ENCODE data around the gene TGFBR3L.

DNA sequence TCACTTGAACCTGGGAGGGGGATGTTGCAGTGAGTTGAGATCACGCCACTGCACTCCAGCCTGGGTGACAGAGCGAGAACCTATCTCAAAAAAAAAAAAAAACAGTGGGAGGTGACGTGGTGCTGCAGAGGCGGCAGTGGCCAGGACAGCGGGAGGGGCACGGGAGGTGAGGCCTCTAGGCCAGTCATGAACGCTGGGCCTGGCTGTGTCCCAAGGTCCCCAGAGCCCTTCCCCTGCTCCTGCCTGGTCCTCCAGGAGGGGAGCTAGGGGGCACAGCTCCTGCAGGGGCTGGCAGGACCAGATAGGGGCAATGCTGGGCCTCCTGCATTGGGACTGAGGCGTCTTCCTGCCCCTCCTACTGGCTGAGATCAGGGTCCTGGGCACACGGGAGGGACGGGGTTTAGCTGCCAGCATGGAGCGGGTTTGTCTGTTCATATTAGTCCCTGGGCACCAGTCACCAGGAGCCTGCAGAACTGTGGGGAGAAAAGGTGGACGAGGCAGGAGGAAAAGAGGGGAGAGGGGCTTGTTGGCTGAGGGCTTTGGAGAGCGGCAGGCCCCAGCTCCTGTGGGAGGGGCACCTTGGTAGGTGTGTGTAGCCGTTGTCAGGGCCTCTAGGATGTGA is 6.4 kb upstream of the TGFBR3L start:
- TF ChIP-seq CTCF (IDR thresholded peaks at IDR 0.05): no peak
- TF ChIP-seq EP300 (IDR thresholded peaks at IDR 0.05): no peak
- no peak for TF ChIP-seq POLR2A (IDR thresholded peaks at IDR 0.05)

Measured in tibial nerve (tissue), 4 donors.